ACC112 (cell line): ENCODE results near the gene SH3RF3.
"Not testable (repeated sequence)": the region's sequence is repeated elsewhere in the genome, so short reads cannot be mapped to it uniquely, and the experiment has no call there.

Source experiments
- H2AFZ ChIP-seq: fragments of 200-600 bp; sonication (generic); one replicate; pipeline ENCODE4 v1.6.0; 2017; ENCODE audit warnings: antibody characterized with exemption, low read length; ENCODE audit not compliant: unreplicated experiment
- H3K27ac ChIP-seq: fragments of 200-600 bp; sonication (generic); 2 replicates; pipeline ENCODE4 v1.5.1; 2014; ENCODE audit warnings: low read depth, mild to moderate bottlenecking, antibody characterized with exemption, low read length, moderate library complexity
- H3K27me3 ChIP-seq: fragments of 200-600 bp; sonication (generic); 2 replicates; pipeline ENCODE4 v1.6.1; 2014; ENCODE audit warnings: mild to moderate bottlenecking, antibody characterized with exemption, low read length, moderate library complexity, mixed read lengths; ENCODE audit not compliant: insufficient read depth
- H3K36me3 ChIP-seq: fragments of 200-600 bp; sonication (generic); 2 replicates; pipeline ENCODE4 v1.6.1; 2016; ENCODE audit warnings: mild to moderate bottlenecking, antibody characterized with exemption, low read length, moderate library complexity, mixed read lengths; ENCODE audit not compliant: insufficient read depth
- H3K4me1 ChIP-seq: fragments of 200-600 bp; sonication (generic); one replicate; pipeline ENCODE4 v1.6.1; 2016; ENCODE audit warnings: low read length, mixed read lengths; ENCODE audit not compliant: insufficient read depth, unreplicated experiment, control insufficient read depth
- H3K4me3 ChIP-seq: fragments of 200-600 bp; sonication (generic); 2 replicates; pipeline ENCODE4 v1.5.1; 2014; ENCODE audit warnings: mild to moderate bottlenecking, low read depth, low read length
- H3K79me2 ChIP-seq: fragments of 200-600 bp; sonication (generic); one replicate; pipeline ENCODE4 v1.6.0; 2016; ENCODE audit warnings: low read length; ENCODE audit not compliant: control insufficient read depth, unreplicated experiment, insufficient read depth

Gene SH3RF3

GRCh38 chr2:109089602-109090300 is 39.3 kb upstream of the SH3RF3 start:
- Histone ChIP-seq H3K4me1 (peaks cover 7% of the 10 kb centered on the region), H3K4me3 (no peak overlapping the region), H3K79me2 (no peaks in the 10 kb centered on the region), H2AFZ (no peak overlapping the region), H3K27me3 (no peaks in the 10 kb centered on the region), H3K36me3 (no peaks in the 10 kb centered on the region), H3K27ac (no peak overlapping the region)

GRCh38 chr2:109091526-109091925 is 37.5 kb upstream of the SH3RF3 start:
- Histone ChIP-seq H3K4me3 (no peak overlapping the region), H2AFZ (no peak overlapping the region), H3K79me2 (no peaks in the 10 kb centered on the region), H3K4me1 (peaks cover 7% of the 10 kb centered on the region), H3K27me3 (no peaks in the 10 kb centered on the region), H3K36me3 (no peaks in the 10 kb centered on the region), H3K27ac (no peak overlapping the region)

DNA sequence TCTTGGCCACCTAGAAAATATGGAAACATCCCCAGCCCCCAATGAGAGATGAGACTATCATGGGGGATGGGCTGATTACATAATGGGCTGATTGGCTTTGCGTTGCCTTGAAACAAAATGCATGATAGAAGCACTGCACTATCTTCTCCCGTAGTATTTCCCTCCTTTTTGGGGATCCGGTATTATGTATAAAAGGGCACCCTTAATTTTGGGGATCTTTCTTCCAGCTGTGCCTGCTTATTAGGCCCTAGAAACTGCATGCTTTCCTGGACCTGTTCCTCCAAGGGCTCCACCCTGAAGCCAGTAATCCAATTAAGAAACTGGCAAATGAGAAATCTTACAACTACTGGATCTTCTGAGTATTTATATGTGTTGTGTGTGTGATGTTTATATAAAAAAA is 34.9 kb upstream of the SH3RF3 start:
- no peak overlapping the region for H2AFZ ChIP-seq
- no peaks in the 10 kb centered on the region for H3K27me3 ChIP-seq
- peaks cover 21% of the 10 kb centered on the region for H3K4me1 ChIP-seq
- no peaks in the 10 kb centered on the region for H3K36me3 ChIP-seq
- H3K79me2 ChIP-seq: no peaks in the 10 kb centered on the region
- no peak overlapping the region for H3K27ac ChIP-seq
- H3K4me3 ChIP-seq: no peak overlapping the region

DNA sequence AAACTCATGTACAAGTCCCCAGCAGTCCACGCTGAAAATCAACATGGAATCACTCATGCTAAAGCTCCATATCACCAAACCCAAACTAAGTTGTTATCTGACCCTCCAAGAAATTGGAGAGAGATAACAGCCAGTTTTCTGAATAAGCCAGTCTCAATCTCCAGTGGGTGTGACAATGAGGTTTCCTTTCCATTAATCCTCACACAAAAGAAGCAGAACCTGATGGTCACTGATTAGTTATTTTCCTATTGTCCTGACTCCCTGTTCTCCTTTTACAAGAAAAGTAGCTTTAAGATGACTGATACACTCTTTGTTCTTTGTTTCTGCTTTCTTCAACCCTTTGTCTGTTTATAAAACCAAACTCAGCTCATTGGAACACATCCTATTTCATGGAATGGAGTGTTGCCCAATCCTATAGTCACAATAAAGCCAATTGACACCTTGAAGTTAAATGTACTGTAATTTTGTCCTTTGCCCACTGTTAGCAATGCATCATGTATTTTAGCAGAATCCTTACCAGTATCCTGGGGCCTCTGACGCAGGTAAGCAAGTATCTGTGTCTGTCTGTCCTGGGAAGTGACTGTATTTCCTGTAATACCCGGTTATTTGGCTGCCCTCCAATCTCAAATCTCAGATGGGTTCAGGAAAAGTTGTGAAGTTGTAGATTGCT is 30.6 kb upstream of the SH3RF3 start:
- H3K4me3 ChIP-seq: no peak overlapping the region
- H3K27me3 ChIP-seq: no peaks in the 10 kb centered on the region
- H3K36me3 ChIP-seq: no peaks in the 10 kb centered on the region
- no peak overlapping the region for H2AFZ ChIP-seq
- peaks cover 14% of the 10 kb centered on the region for H3K4me1 ChIP-seq
- H3K27ac ChIP-seq: 0 out of 2 replicates have a peak overlapping the region, but pooled peaks have one; percentile 13
- H3K79me2 ChIP-seq: no peaks in the 10 kb centered on the region

GRCh38 chr2:109098921-109099273 is 30.1 kb upstream of the SH3RF3 start:
- H3K4me3 ChIP-seq: no peak overlapping the region
- no peak overlapping the region for H3K27ac ChIP-seq
- no peak overlapping the region for H2AFZ ChIP-seq
- no peaks in the 10 kb centered on the region for H3K79me2 ChIP-seq
- peaks cover 14% of the 10 kb centered on the region for H3K4me1 ChIP-seq
- no peaks in the 10 kb centered on the region for H3K27me3 ChIP-seq
- no peaks in the 10 kb centered on the region for H3K36me3 ChIP-seq

DNA sequence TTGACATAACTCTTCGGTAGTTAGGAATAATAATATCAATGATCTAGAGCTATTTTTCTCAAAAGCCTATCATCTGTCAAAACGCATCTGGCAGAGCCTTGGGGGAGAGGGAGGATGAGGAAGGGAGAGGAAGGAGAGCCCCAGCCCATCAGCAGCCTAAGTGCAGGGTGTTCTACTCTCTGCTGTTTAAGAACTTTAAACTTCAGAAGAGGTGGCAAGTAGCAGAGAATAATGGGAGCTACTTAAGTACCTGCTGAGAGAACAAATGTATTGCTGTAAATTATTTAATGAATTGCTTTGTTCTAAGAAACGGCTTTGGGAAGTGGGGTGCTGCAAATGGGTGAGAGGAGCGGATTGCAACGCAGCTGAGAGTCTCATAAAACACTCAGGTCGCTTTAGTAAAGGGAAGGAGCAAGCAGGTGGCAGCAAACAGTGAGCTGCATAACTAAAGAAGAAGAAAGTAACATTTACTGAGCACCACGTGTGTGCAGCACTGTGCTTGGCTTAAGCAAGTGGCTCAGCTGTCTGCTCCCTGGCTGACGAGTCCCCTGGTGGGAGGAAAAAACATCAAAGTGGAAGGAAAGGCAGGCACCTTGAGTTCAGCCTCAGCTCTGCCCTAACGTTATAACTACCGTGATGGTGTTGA is 26.3 kb upstream of the SH3RF3 start:
- Histone ChIP-seq H3K27me3 (peaks cover 3% of the 10 kb centered on the region), H2AFZ (no peak overlapping the region), H3K4me1 (peaks cover 12% of the 10 kb centered on the region)

DNA sequence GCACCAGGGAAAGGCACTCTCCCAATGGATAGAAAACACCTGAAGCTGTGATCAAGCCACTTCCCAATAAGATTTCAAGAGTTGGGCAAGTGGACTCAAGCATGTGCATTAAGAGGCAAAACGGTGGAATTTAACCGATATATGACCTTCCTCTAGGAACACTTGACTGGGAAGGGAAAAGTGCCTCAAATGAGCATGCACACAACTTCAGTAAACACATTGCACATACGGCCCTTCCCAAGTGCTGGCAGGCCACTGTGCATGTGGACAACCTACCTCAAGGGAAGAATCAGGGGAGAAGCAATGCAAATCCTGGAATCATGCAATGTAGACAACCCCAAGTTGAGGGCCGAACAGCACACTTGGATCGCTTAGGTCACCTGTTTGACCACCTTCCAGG is 23.9 kb upstream of the SH3RF3 start:
- Histone ChIP-seq H3K36me3 (no peaks in the 10 kb centered on the region), H3K79me2 (no peaks in the 10 kb centered on the region), H3K4me3 (no peak overlapping the region), H3K27me3 (peaks cover 3% of the 10 kb centered on the region), H2AFZ (no peak overlapping the region), H3K4me1 (no peaks in the 10 kb centered on the region), H3K27ac (no peak overlapping the region)

More for the DNA sequence above, 26.3 kb upstream of the SH3RF3 start:
- Histone ChIP-seq H3K4me3 (no peak overlapping the region), H3K36me3 (no peaks in the 10 kb centered on the region), H3K79me2 (no peaks in the 10 kb centered on the region), H3K27ac (no peak overlapping the region)

- H3K79me2 ChIP-seq: no peaks in the 10 kb centered on the region
- no peaks in the 10 kb centered on the region for H3K36me3 ChIP-seq
- H3K4me1 ChIP-seq: no peaks in the 10 kb centered on the region
- no peak overlapping the region for H2AFZ ChIP-seq
- H3K27me3 ChIP-seq: peaks cover 3% of the 10 kb centered on the region
- no peak overlapping the region for H3K4me3 ChIP-seq
- no peak overlapping the region for H3K27ac ChIP-seq
Observed at GRCh38 chr2:109108740-109109139, 20.3 kb upstream of the SH3RF3 start.

DNA sequence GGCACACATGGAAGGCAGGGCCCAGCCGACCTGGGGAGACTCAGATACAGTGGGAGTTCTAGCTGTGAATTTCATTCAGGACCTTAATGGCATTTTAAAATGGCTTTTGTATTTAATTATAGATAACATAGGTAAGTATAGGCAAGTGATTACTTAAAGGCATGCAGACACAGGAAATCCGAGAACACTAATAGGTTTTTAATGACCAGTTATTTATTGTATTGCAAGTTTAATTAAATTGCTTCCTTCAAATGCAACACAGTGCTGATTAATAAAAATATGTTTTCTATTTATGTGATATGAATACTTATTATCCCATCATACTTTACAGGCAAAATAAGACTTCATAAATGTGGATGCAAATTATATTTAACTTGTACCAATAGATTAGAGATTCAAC is 19.7 kb upstream of the SH3RF3 start:
- no peaks in the 10 kb centered on the region for H3K79me2 ChIP-seq
- peaks cover 3% of the 10 kb centered on the region for H3K27me3 ChIP-seq
- no peaks in the 10 kb centered on the region for H3K36me3 ChIP-seq
- no peaks in the 10 kb centered on the region for H3K4me1 ChIP-seq
- H3K27ac ChIP-seq: no peak overlapping the region
- no peak overlapping the region for H2AFZ ChIP-seq
- H3K4me3 ChIP-seq: no peak overlapping the region

- peaks cover 3% of the 10 kb centered on the region for H3K27me3 ChIP-seq
- no peaks in the 10 kb centered on the region for H3K4me1 ChIP-seq
- no peak overlapping the region for H3K4me3 ChIP-seq
- H3K27ac ChIP-seq: no peak overlapping the region
- no peaks in the 10 kb centered on the region for H3K36me3 ChIP-seq
- no peaks in the 10 kb centered on the region for H3K79me2 ChIP-seq
- H2AFZ ChIP-seq: no peak overlapping the region
Observed at GRCh38 chr2:109110170-109110569, 18.8 kb upstream of the SH3RF3 start.

GRCh38 chr2:109117181-109117580 is 11.8 kb upstream of the SH3RF3 start:
- not testable (repeated sequence) for H3K4me3 ChIP-seq, H3K27ac ChIP-seq, H3K4me1 ChIP-seq, H3K79me2 ChIP-seq, H2AFZ ChIP-seq, H3K36me3 ChIP-seq
- H3K27me3 ChIP-seq: peaks cover 26% of the 10 kb centered on the region
